GM10266 (cell line): ENCODE results near the gene NLRX1.
"Not testable (repeated sequence)": the region's sequence is repeated elsewhere in the genome, so short reads cannot be mapped to it uniquely, and the experiment has no call there.

Experiments used
- DNase-seq: peaks from one replicate; pipeline ENCODE4 v3.0.0; 2012; ENCODE audit errors: extremely low spot score
- CTCF ChIP-seq: IDR thresholded peaks from 2 replicates; pipeline ENCODE4 v1.5.1; 2012; ENCODE audit warnings: mild to moderate bottlenecking, low read depth; ENCODE audit not compliant: control insufficient read depth, insufficient read depth; ENCODE audit errors: missing control alignments

The NLRX1 gene

GRCh38 chr11:119126675-119127268 is 41.8 kb upstream of the NLRX1 start:
- no peak for TF ChIP-seq CTCF
- no peak for DNase-seq

GRCh38 chr11:119130662-119131061 is 37.9 kb upstream of the NLRX1 start:
- TF ChIP-seq CTCF: no peak
- DNase-seq: no peak

GRCh38 chr11:119134389-119134978 is 34.0 kb upstream of the NLRX1 start:
- peak; percentile 38 for TF ChIP-seq CTCF
- no peak for DNase-seq

- not testable (repeated sequence) for DNase-seq
These were observed 29.2 kb upstream of the NLRX1 start for GRCh38 chr11:119139276-119139675.

GRCh38 chr11:119144825-119145486 is 23.6 kb upstream of the NLRX1 start:
- peak; percentile 83 for DNase-seq
- peak; percentile 67 for TF ChIP-seq CTCF

- no peak for TF ChIP-seq CTCF
- DNase-seq: no peak
These were observed 23.0 kb upstream of the NLRX1 start for GRCh38 chr11:119145551-119145950.

GRCh38 chr11:119147604-119148333 is 20.8 kb upstream of the NLRX1 start:
- no peak for TF ChIP-seq CTCF
- DNase-seq: no peak

GRCh38 chr11:119148720-119149017 is 19.9 kb upstream of the NLRX1 start:
- no peak for TF ChIP-seq CTCF
- no peak for DNase-seq
